ENCODE results near the gene CHN2. TPM values are rescaled to one million over a fixed set of nuclear protein-coding genes. Genes with fewer than 3 reads are reported as not detected.

CHN2 gene
- total RNA-seq, 1 donor from 2014 or later = 5.7 TPM

DNA sequence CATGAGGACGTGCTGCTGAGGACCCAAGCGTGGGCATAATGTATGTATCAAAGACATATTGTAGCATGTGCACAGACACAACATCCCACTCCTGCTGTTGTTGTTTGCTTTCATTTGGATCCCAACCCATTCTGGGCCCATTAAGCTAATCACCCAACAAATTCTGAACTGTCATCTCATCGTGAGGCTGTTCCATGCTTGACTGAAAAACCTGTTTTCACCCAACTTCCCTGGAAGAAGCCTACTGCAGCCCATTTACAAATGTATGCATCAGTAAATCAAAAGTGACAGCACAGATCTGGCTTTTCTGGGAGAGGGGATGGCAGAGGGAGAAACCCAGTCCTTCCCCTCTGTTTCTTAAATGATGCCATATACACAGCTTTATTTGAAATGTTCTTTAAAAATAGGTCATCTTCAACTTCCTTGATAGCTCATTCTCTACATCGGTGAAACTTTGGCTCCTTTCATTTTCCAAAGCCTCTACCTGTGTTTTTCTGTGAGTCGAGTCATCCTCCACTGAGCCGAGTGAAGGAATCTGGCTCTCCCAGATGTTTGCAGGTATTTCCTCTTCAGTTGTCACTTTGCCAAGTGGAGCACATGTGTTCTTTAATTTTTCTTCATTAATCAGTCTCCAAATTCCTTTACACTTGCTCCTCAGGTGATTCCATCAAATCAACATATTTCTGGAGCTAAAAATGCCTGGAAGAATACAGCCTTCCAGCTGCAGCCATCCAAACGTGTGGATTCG lies 151.8 kb downstream of the CHN2 start:
- TF ChIP-seq, protein P1, sequence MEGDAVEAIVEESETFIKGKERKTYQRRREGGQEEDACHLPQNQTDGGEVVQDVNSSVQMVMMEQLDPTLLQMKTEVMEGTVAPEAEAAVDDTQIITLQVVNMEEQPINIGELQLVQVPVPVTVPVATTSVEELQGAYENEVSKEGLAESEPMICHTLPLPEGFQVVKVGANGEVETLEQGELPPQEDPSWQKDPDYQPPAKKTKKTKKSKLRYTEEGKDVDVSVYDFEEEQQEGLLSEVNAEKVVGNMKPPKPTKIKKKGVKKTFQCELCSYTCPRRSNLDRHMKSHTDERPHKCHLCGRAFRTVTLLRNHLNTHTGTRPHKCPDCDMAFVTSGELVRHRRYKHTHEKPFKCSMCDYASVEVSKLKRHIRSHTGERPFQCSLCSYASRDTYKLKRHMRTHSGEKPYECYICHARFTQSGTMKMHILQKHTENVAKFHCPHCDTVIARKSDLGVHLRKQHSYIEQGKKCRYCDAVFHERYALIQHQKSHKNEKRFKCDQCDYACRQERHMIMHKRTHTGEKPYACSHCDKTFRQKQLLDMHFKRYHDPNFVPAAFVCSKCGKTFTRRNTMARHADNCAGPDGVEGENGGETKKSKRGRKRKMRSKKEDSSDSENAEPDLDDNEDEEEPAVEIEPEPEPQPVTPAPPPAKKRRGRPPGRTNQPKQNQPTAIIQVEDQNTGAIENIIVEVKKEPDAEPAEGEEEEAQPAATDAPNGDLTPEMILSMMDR (IDR thresholded peaks at IDR 0.05; ENCODE audit: insufficient read depth, low read length, poor library complexity, severe bottlenecking) = no peak
- no peak for DNase-seq (ENCODE audit: low read depth)
- Histone ChIP-seq H3K36me3 (ENCODE audit: control insufficient read depth, insufficient read depth, low read length) (no peaks in the 10 kb centered on the region), H3K4me3 (ENCODE audit: low read depth, low read length) (no peak overlapping the region), H3K27me3 (ENCODE audit: control insufficient read depth, insufficient read depth, low read length) (no peaks in the 10 kb centered on the region)

- no peaks in the 10 kb centered on the region for H3K36me3 ChIP-seq (ENCODE audit: control insufficient read depth, insufficient read depth, low read length)
- no peak overlapping the region for H3K4me3 ChIP-seq (ENCODE audit: low read depth, low read length)
- no peak for DNase-seq (ENCODE audit: low read depth)
- TF ChIP-seq, protein P1 (IDR thresholded peaks at IDR 0.05; ENCODE audit: insufficient read depth, low read length, poor library complexity, severe bottlenecking) = no peak
- no peaks in the 10 kb centered on the region for H3K27me3 ChIP-seq (ENCODE audit: control insufficient read depth, insufficient read depth, low read length)
Observed at GRCh38 chr7:29349362-29349761, 154.8 kb downstream of the CHN2 start.

GRCh38 chr7:29350351-29350750 lies 155.8 kb downstream of the CHN2 start:
- no peak for DNase-seq (ENCODE audit: low read depth)
- Histone ChIP-seq H3K36me3 (ENCODE audit: control insufficient read depth, insufficient read depth, low read length) (no peaks in the 10 kb centered on the region), H3K27me3 (ENCODE audit: control insufficient read depth, insufficient read depth, low read length) (no peaks in the 10 kb centered on the region), H3K4me3 (ENCODE audit: low read depth, low read length) (no peak overlapping the region)
- TF ChIP-seq, protein P1 (IDR thresholded peaks at IDR 0.05; ENCODE audit: insufficient read depth, low read length, poor library complexity, severe bottlenecking) = no peak

DNA sequence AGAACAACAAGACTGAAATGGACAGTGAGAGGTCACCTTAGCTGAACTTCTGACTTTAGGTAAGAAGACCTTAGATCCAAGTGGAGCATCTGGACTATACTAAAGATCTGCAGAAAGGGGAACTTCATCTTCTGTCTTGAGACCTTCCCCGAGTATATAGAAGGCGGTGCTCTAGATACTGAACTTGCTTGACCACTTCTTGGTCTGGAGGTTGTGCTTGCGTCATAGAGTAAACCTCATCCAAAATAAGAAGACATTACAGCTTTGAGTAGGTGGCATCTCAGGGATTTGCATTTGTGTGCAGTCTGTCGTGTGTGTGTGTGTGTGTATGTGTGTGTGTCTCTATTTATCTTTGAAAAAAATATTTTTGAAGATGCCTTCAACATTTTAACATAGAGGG lies 157.5 kb downstream of the CHN2 start:
- DNase-seq (ENCODE audit: low read depth) = no peak
- TF ChIP-seq, protein P1 (IDR thresholded peaks at IDR 0.05; ENCODE audit: insufficient read depth, low read length, poor library complexity, severe bottlenecking) = no peak
- no peaks in the 10 kb centered on the region for H3K36me3 ChIP-seq (ENCODE audit: control insufficient read depth, insufficient read depth, low read length)
- no peak overlapping the region for H3K4me3 ChIP-seq (ENCODE audit: low read depth, low read length)
- H3K27me3 ChIP-seq (ENCODE audit: control insufficient read depth, insufficient read depth, low read length) = no peaks in the 10 kb centered on the region

GRCh38 chr7:29353810-29354209 lies 159.2 kb downstream of the CHN2 start:
- Histone ChIP-seq H3K27me3 (ENCODE audit: control insufficient read depth, insufficient read depth, low read length) (no peaks in the 10 kb centered on the region), H3K36me3 (ENCODE audit: control insufficient read depth, insufficient read depth, low read length) (no peaks in the 10 kb centered on the region), H3K4me3 (ENCODE audit: low read depth, low read length) (no peak overlapping the region)
- DNase-seq (ENCODE audit: low read depth) = no peak
- TF ChIP-seq, protein P1 (IDR thresholded peaks at IDR 0.05; ENCODE audit: insufficient read depth, low read length, poor library complexity, severe bottlenecking) = no peak

DNA sequence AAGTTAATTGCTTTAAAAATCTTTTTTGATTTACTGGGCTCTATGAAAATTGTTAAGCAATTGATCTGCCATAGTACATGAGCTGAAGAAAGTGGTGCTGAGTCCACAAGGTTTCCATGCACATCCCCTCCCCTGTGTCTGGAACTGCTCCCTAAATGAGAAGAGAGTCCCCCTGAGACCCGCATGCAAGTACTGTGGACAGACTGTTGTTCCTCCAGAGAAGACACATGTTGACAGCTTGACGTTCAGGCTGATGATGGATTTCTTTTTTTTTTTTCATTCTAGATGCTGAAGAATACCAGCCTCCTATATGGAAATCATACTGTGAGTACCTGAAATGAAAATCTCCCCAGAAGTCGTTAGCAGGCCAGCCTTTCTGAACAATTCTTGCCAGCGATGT lies 159.8 kb downstream of the CHN2 start:
- TF ChIP-seq, protein P1 (IDR thresholded peaks at IDR 0.05; ENCODE audit: insufficient read depth, low read length, poor library complexity, severe bottlenecking) = no peak

More for the DNA sequence above, 159.8 kb downstream of the CHN2 start:
- Histone ChIP-seq H3K4me3 (ENCODE audit: low read depth, low read length) (no peak overlapping the region), H3K27me3 (ENCODE audit: control insufficient read depth, insufficient read depth, low read length) (no peaks in the 10 kb centered on the region), H3K36me3 (ENCODE audit: control insufficient read depth, insufficient read depth, low read length) (no peaks in the 10 kb centered on the region)
- no peak for DNase-seq (ENCODE audit: low read depth)

Measured in kidney epithelial cell (primary cell).